Activated naive CD4-positive, alpha-beta T cell treated with anti-CD3 and anti-CD28 coated beads, Interleukin-2, amount 50 U/mL, for 24 hours (primary cell): ENCODE measurements around the gene FAM241B.

Experiments
- H3K27ac Mint-ChIP-seq: one replicate; pipeline ENCODE4 v1.8.0; 2021; ENCODE audit warnings: mild to moderate bottlenecking, mixed read lengths
- H3K27me3 Mint-ChIP-seq: one replicate; pipeline ENCODE4 v1.8.0; 2021; ENCODE audit warnings: mixed read lengths
- H3K36me3 Mint-ChIP-seq: one replicate; pipeline ENCODE4 v1.8.0; 2021; ENCODE audit warnings: mixed read lengths
- H3K4me1 Mint-ChIP-seq: one replicate; pipeline ENCODE4 v1.8.0; 2021; ENCODE audit warnings: mixed read lengths
- H3K4me3 Mint-ChIP-seq: one replicate; pipeline ENCODE4 v1.8.0; 2021; ENCODE audit warnings: mild to moderate bottlenecking, mixed read lengths
- H3K9me3 Mint-ChIP-seq: one replicate; pipeline ENCODE4 v1.8.0; 2021; ENCODE audit warnings: mixed read lengths

Gene FAM241B

GRCh38 chr10:69629519-69629896 lies 539 bp upstream of the FAM241B start:
- no peaks in the 10 kb centered on the region for H3K9me3 Mint-ChIP-seq

GRCh38 chr10:69630651-69631400 lies 779 bp downstream of the FAM241B start:
- Mint-ChIP-seq H3K27me3 (no peaks in the 10 kb centered on the region), H3K9me3 (no peaks in the 10 kb centered on the region), H3K36me3 (no peaks in the 10 kb centered on the region), H3K4me3 (peak overlapping the region; percentile 75), H3K4me1 (peaks cover 27% of the 10 kb centered on the region), H3K27ac (peak overlapping the region; percentile 72)

More at GRCh38 chr10:69629519-69629896, 539 bp upstream of the FAM241B start:
- H3K4me1 Mint-ChIP-seq, result peaks cover 33% of the 10 kb centered on the region
- H3K27me3 Mint-ChIP-seq, result no peaks in the 10 kb centered on the region
- no peak overlapping the region for H3K27ac Mint-ChIP-seq
- peak overlapping the region; percentile 71 for H3K4me3 Mint-ChIP-seq
- H3K36me3 Mint-ChIP-seq, result peaks cover under 1% of the 10 kb centered on the region

- Mint-ChIP-seq H3K36me3 (no peaks in the 10 kb centered on the region), H3K4me3 (peak overlapping the region; percentile 75), H3K27me3 (no peaks in the 10 kb centered on the region), H3K27ac (peak overlapping the region; percentile 30), H3K9me3 (no peaks in the 10 kb centered on the region), H3K4me1 (peaks cover 21% of the 10 kb centered on the region)
These were observed 1.5 kb downstream of the FAM241B start for GRCh38 chr10:69631566-69631965.

- Mint-ChIP-seq H3K27me3 (no peaks in the 10 kb centered on the region), H3K4me3 (no peak overlapping the region), H3K9me3 (no peaks in the 10 kb centered on the region), H3K4me1 (peaks cover 21% of the 10 kb centered on the region), H3K27ac (no peak overlapping the region), H3K36me3 (no peaks in the 10 kb centered on the region)
These were observed 2.6 kb downstream of the FAM241B start for GRCh38 chr10:69632516-69633199.

GRCh38 chr10:69633673-69634635 lies 3.9 kb downstream of the FAM241B start:
- Mint-ChIP-seq H3K36me3 (no peaks in the 10 kb centered on the region), H3K4me3 (no peak overlapping the region), H3K4me1 (peaks cover 17% of the 10 kb centered on the region), H3K27ac (peak overlapping the region; percentile 59), H3K9me3 (no peaks in the 10 kb centered on the region), H3K27me3 (no peaks in the 10 kb centered on the region)

- Mint-ChIP-seq H3K27ac (no peak overlapping the region), H3K4me3 (no peak overlapping the region), H3K9me3 (no peaks in the 10 kb centered on the region), H3K27me3 (no peaks in the 10 kb centered on the region), H3K4me1 (peaks cover 11% of the 10 kb centered on the region), H3K36me3 (no peaks in the 10 kb centered on the region)
These were observed 4.8 kb downstream of the FAM241B start for GRCh38 chr10:69634759-69635425.

GRCh38 chr10:69635428-69636272 lies 5.6 kb downstream of the FAM241B start:
- Mint-ChIP-seq H3K36me3 (no peaks in the 10 kb centered on the region), H3K27ac (no peak overlapping the region), H3K27me3 (no peaks in the 10 kb centered on the region), H3K9me3 (no peaks in the 10 kb centered on the region), H3K4me1 (peaks cover 11% of the 10 kb centered on the region), H3K4me3 (no peak overlapping the region)

- Mint-ChIP-seq H3K27ac (no peak overlapping the region), H3K4me1 (peaks cover 7% of the 10 kb centered on the region), H3K36me3 (no peaks in the 10 kb centered on the region), H3K9me3 (no peaks in the 10 kb centered on the region), H3K27me3 (no peaks in the 10 kb centered on the region), H3K4me3 (no peak overlapping the region)
These were observed 6.2 kb downstream of the FAM241B start for GRCh38 chr10:69636273-69636575.

- Mint-ChIP-seq H3K27ac (no peak overlapping the region), H3K27me3 (no peaks in the 10 kb centered on the region), H3K36me3 (no peaks in the 10 kb centered on the region), H3K4me1 (peaks cover under 1% of the 10 kb centered on the region), H3K9me3 (no peaks in the 10 kb centered on the region), H3K4me3 (no peak overlapping the region)
These were observed 6.9 kb downstream of the FAM241B start for GRCh38 chr10:69636626-69637605.

GRCh38 chr10:69638642-69639041 lies 8.6 kb downstream of the FAM241B start:
- H3K9me3 Mint-ChIP-seq, result no peaks in the 10 kb centered on the region
- no peaks in the 10 kb centered on the region for H3K36me3 Mint-ChIP-seq
- no peak overlapping the region for H3K4me3 Mint-ChIP-seq
- no peaks in the 10 kb centered on the region for H3K4me1 Mint-ChIP-seq
- no peaks in the 10 kb centered on the region for H3K27me3 Mint-ChIP-seq
- no peak overlapping the region for H3K27ac Mint-ChIP-seq

- H3K27me3 Mint-ChIP-seq, result no peaks in the 10 kb centered on the region
- no peaks in the 10 kb centered on the region for H3K36me3 Mint-ChIP-seq
- no peaks in the 10 kb centered on the region for H3K4me1 Mint-ChIP-seq
- no peaks in the 10 kb centered on the region for H3K9me3 Mint-ChIP-seq
- no peak overlapping the region for H3K4me3 Mint-ChIP-seq
- no peak overlapping the region for H3K27ac Mint-ChIP-seq
These were observed 9.5 kb downstream of the FAM241B start for GRCh38 chr10:69639291-69640195.

- no peak overlapping the region for H3K4me3 Mint-ChIP-seq
- no peaks in the 10 kb centered on the region for H3K4me1 Mint-ChIP-seq
- H3K36me3 Mint-ChIP-seq, result no peaks in the 10 kb centered on the region
- H3K9me3 Mint-ChIP-seq, result no peaks in the 10 kb centered on the region
- no peak overlapping the region for H3K27ac Mint-ChIP-seq
- H3K27me3 Mint-ChIP-seq, result no peaks in the 10 kb centered on the region
These were observed 10.3 kb downstream of the FAM241B start for GRCh38 chr10:69640196-69640980.
